ENCODE measurements around the gene TGM2. TPM values are rescaled to one million over a fixed set of nuclear protein-coding genes. Genes with fewer than 3 reads are reported as not detected.

The TGM2 gene
- total RNA-seq, 1 donor from 2014 or later = 362 TPM

GRCh38 chr20:38146156-38146555 is 18.9 kb downstream of the TGM2 start:
- peaks cover 79% of the 10 kb centered on the region for H3K36me3 ChIP-seq
- no peak for TF ChIP-seq CTCF (IDR thresholded peaks at IDR 0.05)
- no peak overlapping the region for H3K4me3 ChIP-seq
- no peaks in the 10 kb centered on the region for H3K9me3 ChIP-seq
- no peak for DNase-seq
- H3K27me3 ChIP-seq (ENCODE audit: low read depth) = no peaks in the 10 kb centered on the region
- H3K4me1 ChIP-seq = peaks cover 58% of the 10 kb centered on the region
- ATAC-seq = no peak
- no peak overlapping the region for H3K27ac ChIP-seq
- intact Hi-C loops (cut with DNase I) = no loop called here

- ATAC-seq (no peak), DNase-seq (no peak)
- no peaks in the 10 kb centered on the region for H3K27me3 ChIP-seq (ENCODE audit: low read depth)
- H3K9me3 ChIP-seq = no peaks in the 10 kb centered on the region
- H3K4me3 ChIP-seq = no peak overlapping the region
- peaks cover 79% of the 10 kb centered on the region for H3K36me3 ChIP-seq
- intact Hi-C loops (cut with DNase I) = no loop called here
- peaks cover 60% of the 10 kb centered on the region for H3K4me1 ChIP-seq
- no peak overlapping the region for H3K27ac ChIP-seq
- no peak for TF ChIP-seq CTCF (IDR thresholded peaks at IDR 0.05)
These were observed 19.4 kb downstream of the TGM2 start for GRCh38 chr20:38145729-38146075.

- H3K4me3 ChIP-seq = no peak overlapping the region
- peak overlapping the region; percentile 77 for H3K27ac ChIP-seq
- H3K27me3 ChIP-seq (ENCODE audit: low read depth) = no peaks in the 10 kb centered on the region
- DNase-seq (no peak), ATAC-seq (no peak)
- H3K9me3 ChIP-seq = no peaks in the 10 kb centered on the region
- H3K4me1 ChIP-seq = peaks cover 61% of the 10 kb centered on the region
- no peak for TF ChIP-seq CTCF (IDR thresholded peaks at IDR 0.05)
- intact Hi-C loops (cut with DNase I) = no loop called here
- peaks cover 78% of the 10 kb centered on the region for H3K36me3 ChIP-seq
These were observed 19.9 kb downstream of the TGM2 start for GRCh38 chr20:38144974-38145728.

- no peak for TF ChIP-seq CTCF (IDR thresholded peaks at IDR 0.05)
- ATAC-seq = no peak
These were observed 20.5 kb downstream of the TGM2 start for GRCh38 chr20:38144598-38144973.

GRCh38 chr20:38143646-38144554 is 21.2 kb downstream of the TGM2 start:
- intact Hi-C loops (cut with DNase I) = no loop called here
- Histone ChIP-seq H3K4me1 (peaks cover 59% of the 10 kb centered on the region), H3K4me3 (peak overlapping the region; percentile 3), H3K9me3 (no peaks in the 10 kb centered on the region), H3K27me3 (ENCODE audit: low read depth) (no peaks in the 10 kb centered on the region), H3K27ac (peak overlapping the region; percentile 77), H3K36me3 (peaks cover 78% of the 10 kb centered on the region)
- TF ChIP-seq CTCF (IDR thresholded peaks at IDR 0.05) = no peak
- ATAC-seq (peak; percentile 47 to 71), DNase-seq (no peak)

More at GRCh38 chr20:38144598-38144973, 20.5 kb downstream of the TGM2 start:
- H3K4me1 ChIP-seq = peaks cover 59% of the 10 kb centered on the region
- H3K27ac ChIP-seq = peak overlapping the region; percentile 77
- peaks cover 78% of the 10 kb centered on the region for H3K36me3 ChIP-seq
- DNase-seq = no peak
- H3K27me3 ChIP-seq (ENCODE audit: low read depth) = no peaks in the 10 kb centered on the region
- no peak overlapping the region for H3K4me3 ChIP-seq
- intact Hi-C loops (cut with DNase I) = no loop called here
- no peaks in the 10 kb centered on the region for H3K9me3 ChIP-seq

All from lower lobe of right lung (tissue), 2 donors.